NCI-H1105 (cell line): ENCODE results near the gene IPO4.
"Not testable (repeated sequence)": the region's sequence is repeated elsewhere in the genome, so short reads cannot be mapped to it uniquely, and the experiment has no call there.

Experiments used
- DNase-seq: peaks from one replicate; lab custom pipeline; 2025; lab: John Stamatoyannopoulos, UW

Gene IPO4

GRCh38 chr14:24216876-24217275 lies 28.3 kb upstream of the IPO4 start:
- DNase-seq, result not testable (repeated sequence)

GRCh38 chr14:24216345-24216699 lies 27.7 kb upstream of the IPO4 start:
- DNase-seq, result no peak

GRCh38 chr14:24215495-24216344 lies 27.1 kb upstream of the IPO4 start, which contains the start of gene MDP1:
MDP1 (minus strand) TSS chr14:24216066; CDS start chr14:24215955, 111 bp downstream.
- peak; percentile 90 for DNase-seq

DNA sequence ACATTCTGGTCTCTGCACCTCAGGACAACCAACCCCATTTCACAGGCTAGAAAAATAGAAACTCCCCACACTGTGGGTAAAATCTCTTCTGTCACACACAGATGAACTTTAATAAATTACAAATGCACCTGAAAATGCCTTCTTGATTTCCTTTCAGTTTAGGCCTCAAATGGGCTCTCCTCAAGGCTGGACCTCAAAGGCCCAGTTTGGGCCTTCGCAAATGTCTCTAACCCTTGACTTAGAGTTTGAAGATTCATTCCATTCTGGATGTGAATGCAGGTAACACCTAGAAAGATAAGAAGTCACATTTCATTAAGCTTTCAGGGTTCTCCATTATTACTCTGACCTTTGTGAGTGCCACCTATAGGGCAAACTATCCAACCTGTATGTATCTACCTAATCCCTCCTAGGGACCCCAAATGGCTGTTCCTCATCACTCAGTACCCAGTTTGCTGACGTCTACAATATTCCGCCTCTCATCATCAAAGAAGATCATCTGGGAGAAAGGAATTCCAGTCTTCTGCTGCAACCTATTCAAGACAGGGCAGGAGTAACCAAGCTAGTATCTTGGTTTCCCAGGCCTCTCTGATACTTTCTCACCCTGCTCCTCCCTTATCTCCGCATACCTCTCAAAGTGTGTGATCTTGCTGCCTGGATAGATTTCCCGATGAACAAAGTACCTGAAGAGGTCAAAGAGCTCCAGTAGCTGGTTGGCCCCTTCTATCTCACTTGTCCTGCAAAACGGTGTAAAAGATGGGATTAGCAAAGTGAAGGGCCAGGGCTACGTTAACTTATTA lies 25.4 kb upstream of the IPO4 start:
- no peak for DNase-seq

- peak; percentile 98 for DNase-seq
Measured at GRCh38 chr14:24212924-24213865, 24.6 kb upstream of the IPO4 start, which contains the start of gene CHMP4A. CHMP4A (minus strand) TSS chr14:24213488; CDS start chr14:24213439, 49 bp downstream.

DNA sequence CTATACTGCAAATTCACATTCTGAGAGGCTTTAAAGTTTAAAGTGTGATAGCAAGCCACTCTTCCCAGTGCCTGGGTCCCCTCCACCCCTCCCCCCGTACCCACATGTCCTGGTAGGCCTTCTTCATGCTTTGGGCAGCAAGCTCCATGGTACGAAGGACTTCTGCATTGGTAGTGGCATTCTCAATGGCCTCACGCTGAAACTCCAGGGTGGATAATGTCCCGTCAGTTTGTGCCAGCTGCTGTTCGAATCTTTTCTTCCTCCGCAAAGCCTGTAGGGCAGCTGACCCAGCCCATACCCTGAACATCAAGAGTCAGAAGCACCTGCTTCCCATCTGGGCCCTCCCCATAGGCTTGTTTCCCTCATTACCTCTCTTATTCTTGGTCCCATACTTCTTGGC lies 22.7 kb upstream of the IPO4 start:
- DNase-seq, result no peak

DNA sequence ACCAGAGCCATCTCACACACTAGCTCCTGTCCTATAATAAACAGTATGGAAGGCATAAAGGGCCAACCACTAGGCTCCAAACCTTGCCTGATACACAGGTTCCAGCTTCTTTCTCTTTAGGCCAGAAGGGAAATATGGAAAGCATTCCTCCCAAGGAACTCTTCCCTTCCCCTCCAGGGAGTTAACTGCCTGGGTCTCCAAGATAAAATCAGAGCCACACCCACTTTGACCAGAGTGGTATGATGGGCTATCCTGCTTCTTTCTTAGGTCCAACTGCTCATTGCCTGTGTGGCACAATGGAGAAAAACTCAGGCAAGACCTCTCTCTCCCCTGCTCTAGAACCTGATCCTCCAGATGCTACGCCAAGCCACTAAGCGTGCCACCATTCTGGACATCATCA lies 19.0 kb upstream of the IPO4 start:
- no peak for DNase-seq

- DNase-seq, result no peak
Measured at GRCh38 chr14:24207104-24207551, 18.5 kb upstream of the IPO4 start.

DNA sequence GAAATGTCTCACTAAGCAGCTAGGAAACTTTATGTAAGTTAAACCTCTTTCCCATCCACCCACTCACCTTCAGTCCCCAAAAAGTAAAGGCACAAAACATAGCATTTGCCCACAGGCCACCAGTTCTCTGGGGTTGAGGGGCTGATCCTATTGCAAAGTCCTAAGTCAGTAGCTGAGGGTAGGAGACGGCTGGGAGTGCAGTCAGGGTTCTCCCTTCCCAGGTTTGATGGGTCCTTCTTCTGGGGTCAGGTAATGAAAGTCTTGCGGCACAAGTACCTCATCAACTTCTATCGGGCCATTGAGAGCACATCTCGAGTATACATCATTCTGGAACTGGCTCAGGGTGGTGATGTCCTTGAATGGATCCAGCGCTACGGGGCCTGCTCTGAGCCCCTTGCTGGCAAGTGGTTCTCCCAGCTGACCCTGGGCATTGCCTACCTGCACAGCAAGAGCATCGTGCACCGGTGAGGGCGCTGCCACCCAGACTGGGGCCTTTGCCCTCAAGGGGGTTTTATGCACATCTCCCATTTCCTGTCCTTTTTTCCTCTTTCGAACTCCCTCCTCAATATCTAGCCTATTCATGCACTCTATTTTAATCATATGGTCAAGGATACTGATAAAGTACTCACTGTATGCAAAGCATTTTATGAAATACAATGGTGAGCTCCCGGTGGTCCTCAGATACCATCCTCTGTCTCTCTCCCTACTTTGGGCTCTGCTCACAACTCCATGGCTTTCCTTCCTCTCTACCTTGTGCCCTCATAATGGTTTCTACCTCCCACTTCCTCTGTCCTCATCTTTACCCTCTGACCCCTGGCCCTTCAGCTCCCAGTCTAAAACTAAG lies 17.9 kb upstream of the IPO4 start:
- no peak for DNase-seq

GRCh38 chr14:24204163-24205146 lies 15.8 kb upstream of the IPO4 start:
- no peak for DNase-seq

GRCh38 chr14:24203249-24203886 lies 14.8 kb upstream of the IPO4 start:
- not testable (repeated sequence) for DNase-seq

- DNase-seq, result not testable (repeated sequence)
Measured at GRCh38 chr14:24202538-24202937, 13.9 kb upstream of the IPO4 start.

DNA sequence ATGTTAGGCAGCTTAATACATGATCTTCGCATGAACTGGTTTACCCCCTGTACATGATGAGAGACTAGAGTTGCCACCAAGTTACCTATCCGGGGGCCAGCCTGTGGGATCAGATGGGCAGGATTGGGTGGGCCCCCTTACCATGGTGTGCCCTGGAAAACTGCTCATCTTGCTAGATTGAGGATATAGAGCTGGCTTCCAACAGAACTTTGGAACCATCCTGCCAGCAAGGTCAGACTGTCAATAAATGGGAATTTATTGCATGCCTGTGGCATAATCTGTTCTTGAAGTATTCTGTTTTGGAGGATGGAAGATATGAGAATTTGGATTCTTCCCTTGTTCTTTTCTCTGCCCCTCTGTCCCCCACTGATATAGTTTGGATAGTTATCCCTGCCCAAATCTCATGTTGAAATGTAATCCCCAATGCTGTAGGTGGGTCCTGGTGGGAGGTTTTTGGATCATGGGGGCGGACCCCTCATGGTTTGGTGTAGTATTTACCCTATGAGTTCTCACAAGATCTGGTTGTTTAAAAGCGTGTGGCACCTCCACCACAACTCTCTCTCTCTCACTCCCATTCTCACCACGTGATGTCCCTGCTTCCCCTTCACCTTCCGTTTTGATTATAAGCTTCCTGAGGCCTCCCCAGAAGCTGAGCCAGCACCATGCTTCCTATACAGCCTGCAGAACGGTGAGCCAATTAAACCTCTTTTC lies 10.4 kb upstream of the IPO4 start:
- no peak for DNase-seq

DNA sequence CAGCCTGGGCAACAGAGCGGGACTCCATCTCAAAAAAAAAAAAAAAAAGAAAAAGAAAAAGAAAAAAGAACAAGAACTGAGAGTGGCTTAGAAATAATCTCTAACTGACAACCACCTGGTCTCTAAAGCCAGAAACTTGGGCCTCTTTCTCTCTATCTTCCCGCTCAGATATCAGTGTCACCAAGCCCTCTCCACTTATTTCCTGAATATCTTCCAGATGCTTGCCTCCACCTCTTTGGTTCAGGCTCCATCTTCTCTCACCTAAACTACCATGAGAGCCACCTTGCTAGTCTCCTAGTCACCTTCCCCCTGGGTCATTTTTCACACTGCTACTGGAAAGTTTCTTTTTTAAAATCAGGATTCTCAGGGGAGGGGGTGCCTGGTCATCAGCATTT lies 8.4 kb upstream of the IPO4 start:
- DNase-seq, result no peak

DNA sequence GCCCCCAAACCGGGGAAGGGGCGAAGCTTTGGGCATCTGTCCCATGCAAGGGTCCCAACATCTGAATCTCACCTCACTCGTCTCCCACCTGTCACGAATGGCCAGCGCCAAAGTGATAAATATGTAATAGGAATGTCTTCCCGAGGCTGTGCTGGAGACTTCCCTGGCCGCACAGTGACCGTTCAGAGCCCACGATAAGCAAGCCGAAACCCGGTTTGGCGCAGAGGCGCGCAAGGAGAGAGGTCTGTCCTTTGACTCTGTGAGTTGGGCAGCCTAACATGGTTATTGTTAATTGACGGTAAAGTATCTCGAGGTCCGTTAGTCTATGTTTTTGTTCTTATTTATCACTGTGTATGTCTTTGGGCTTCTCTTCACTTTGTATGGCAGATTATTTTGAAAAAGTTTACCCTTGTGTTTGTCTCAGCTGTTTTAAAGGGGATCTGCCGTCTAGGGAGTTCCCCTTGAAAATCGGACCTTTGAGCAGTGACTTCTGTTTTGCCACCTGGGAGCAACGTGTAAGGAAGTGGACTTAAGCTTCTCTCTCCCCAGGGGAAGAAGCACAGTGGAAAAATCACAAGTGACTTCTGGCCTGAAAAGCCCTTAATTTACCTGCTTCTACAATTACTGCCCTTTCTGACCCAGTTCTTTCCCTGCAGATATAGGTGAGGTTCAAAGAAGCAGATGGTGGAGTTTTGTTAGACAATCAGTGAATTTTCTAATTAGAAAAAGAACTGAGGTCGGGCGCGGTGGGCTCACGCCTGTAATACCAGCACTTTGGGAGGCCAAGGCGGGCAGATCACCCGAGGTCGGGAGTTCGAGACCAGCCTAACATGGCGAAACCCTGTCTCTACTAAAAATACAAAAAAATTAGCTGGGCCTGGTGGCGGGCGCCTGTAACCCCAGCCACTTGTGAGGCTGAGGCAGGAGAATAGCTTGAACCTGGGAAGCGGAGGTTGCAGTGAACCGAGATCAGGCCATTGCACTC lies 7.7 kb upstream of the IPO4 start:
- DNase-seq, result no peak

DNA sequence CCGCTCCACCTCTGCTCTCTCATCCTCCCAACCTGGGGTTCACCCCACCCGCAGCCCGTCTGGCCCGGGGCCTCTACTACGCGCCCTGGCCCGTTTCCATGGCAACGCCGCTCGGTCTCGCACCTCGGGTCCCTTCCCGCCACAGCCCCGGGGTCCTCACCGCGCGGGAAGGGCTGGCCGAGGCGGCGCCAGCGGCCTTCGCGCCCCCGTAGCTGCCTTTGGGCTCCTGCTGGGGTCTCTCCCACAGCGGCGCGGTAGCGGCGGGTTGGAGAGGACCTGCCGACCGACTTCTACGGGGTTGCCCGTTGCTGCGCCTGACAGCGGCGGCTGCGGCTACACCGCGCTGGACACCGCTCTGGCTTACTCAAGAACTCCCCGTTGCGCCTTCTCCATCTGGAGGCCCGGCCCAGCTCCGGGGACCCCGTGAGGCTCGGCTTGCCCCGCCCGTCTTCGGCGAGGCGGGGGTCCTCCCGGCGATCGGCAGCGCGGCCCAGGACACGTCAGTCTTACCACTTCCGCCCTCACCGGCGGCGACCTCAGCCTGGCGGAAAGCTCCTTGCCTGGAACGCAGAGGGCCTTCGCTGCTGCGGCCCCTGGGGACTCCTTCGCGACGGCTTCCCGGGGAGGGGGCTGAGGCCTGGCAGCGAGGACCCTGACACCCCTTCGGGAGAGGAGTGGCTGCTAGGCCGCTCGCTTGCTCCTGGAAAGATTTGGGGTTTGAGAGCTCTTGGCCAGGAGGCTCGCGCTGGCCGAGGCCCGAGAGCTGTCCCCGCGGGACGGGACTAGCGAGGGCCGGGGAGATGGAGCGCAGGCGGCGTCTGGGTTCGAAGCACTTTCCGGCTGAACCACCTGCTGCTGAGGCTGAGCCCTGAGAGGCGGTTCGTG lies 6.8 kb upstream of the IPO4 start, which contains the start of gene TM9SF1:
TSS of gene TM9SF1 (minus strand) at position 256 of the 885 bp plus-strand sequence. CDS start 422 bp downstream, outside the sequence.
- DNase-seq, result peak; percentile 71
